WTC11 (cell line): ENCODE data around the gene CARD11.

Experiments
- CREB1 ChIP-seq: sonication (generic); formaldehyde crosslinking; IDR thresholded peaks from 2 replicates; pipeline ENCODE4 v1.8.0; 2023; ENCODE audit warnings: mild to moderate bottlenecking, missing genetic modification reagents
- CTCF ChIP-seq: fragments of 200-600 bp; IDR thresholded peaks from 2 replicates; pipeline ENCODE4 v1.8.0; 2022; ENCODE audit warnings: antibody characterized with exemption
- E2F5 ChIP-seq: sonication (generic); formaldehyde crosslinking; IDR thresholded peaks from 2 replicates; pipeline ENCODE4 v1.8.1; 2022; ENCODE audit warnings: mild to moderate bottlenecking, moderate library complexity, missing genetic modification reagents
- ERG ChIP-seq: fragments of 250-450 bp; sonication (Bioruptor Pico); IDR thresholded peaks from 2 replicates; pipeline ENCODE4 v1.8.0; 2021; ENCODE audit warnings: mild to moderate bottlenecking
- ESRRA ChIP-seq: sonication (generic); formaldehyde crosslinking; IDR thresholded peaks from 2 replicates; pipeline ENCODE4 v1.8.1; 2022; ENCODE audit warnings: mild to moderate bottlenecking, missing genetic modification reagents, borderline replicate concordance
- MLX ChIP-seq: sonication (generic); formaldehyde crosslinking; IDR thresholded peaks from 2 replicates; pipeline ENCODE4 v1.8.1; 2023; ENCODE audit warnings: mild to moderate bottlenecking, missing genetic modification reagents, moderate library complexity
- NFE2L1 ChIP-seq: sonication (generic); formaldehyde crosslinking; IDR thresholded peaks from 2 replicates; pipeline ENCODE4 v1.8.1; 2023; ENCODE audit warnings: missing genetic modification reagents
- NFYB ChIP-seq: sonication (generic); formaldehyde crosslinking; conservative IDR thresholded peaks from 2 replicates; pipeline ENCODE4 v1.8.0; 2022; ENCODE audit warnings: low read depth, missing genetic modification reagents
- NR2C2 ChIP-seq: sonication (generic); formaldehyde crosslinking; IDR thresholded peaks from 2 replicates; pipeline ENCODE4 v1.8.0; 2022; ENCODE audit warnings: mild to moderate bottlenecking, missing genetic modification reagents
- SMAD3 ChIP-seq: sonication (generic); formaldehyde crosslinking; IDR thresholded peaks from 2 replicates; pipeline ENCODE4 v1.8.0; 2022; ENCODE audit warnings: missing genetic modification reagents, mild to moderate bottlenecking, borderline replicate concordance
- SMAD4 ChIP-seq: sonication (generic); formaldehyde crosslinking; IDR thresholded peaks from 2 replicates; pipeline ENCODE4 v1.8.0; 2022; ENCODE audit warnings: mild to moderate bottlenecking, missing genetic modification reagents

- TF ChIP-seq SMAD3 (no peak), CTCF (no peak), MLX (CRISPR knock-in tag) (no peak), ERG (CRISPR knock-in tag) (no peak), NFE2L1 (CRISPR knock-in tag) (no peak), CREB1 (CRISPR knock-in tag) (no peak), NFYB (CRISPR knock-in tag) (no peak), ESRRA (no peak), NR2C2 (CRISPR knock-in tag) (no peak), E2F5 (no peak), SMAD4 (no peak)
Measured at GRCh38 chr7:2996141-2996540, 47.5 kb downstream of the CARD11 start.
